AG09309 (cell line): ENCODE results near the gene PKIG.
"Not testable (repeated sequence)": the region's sequence is repeated elsewhere in the genome, so short reads cannot be mapped to it uniquely, and the experiment has no call there.

ENCODE experiments used
- DNase-seq: peaks from one replicate; pipeline ENCODE4 v3.0.0-alpha.2; 2010; ENCODE audit warnings: low read depth
- H3K4me3 ChIP-seq: 2 replicates; pipeline ENCODE4 v1.5.1; 2011; ENCODE audit warnings: mild to moderate bottlenecking, low read depth, low read length, moderate library complexity; ENCODE audit not compliant: control insufficient read depth
- TF ChIP-seq, protein P1 (sequence below): IDR thresholded peaks from 2 replicates; pipeline ENCODE4 v1.5.1; 2011; ENCODE audit warnings: mild to moderate bottlenecking, low read depth, low read length, inconsistent platforms; ENCODE audit not compliant: insufficient read depth, control insufficient read depth; ENCODE audit errors: missing control alignments

The PKIG gene

DNA sequence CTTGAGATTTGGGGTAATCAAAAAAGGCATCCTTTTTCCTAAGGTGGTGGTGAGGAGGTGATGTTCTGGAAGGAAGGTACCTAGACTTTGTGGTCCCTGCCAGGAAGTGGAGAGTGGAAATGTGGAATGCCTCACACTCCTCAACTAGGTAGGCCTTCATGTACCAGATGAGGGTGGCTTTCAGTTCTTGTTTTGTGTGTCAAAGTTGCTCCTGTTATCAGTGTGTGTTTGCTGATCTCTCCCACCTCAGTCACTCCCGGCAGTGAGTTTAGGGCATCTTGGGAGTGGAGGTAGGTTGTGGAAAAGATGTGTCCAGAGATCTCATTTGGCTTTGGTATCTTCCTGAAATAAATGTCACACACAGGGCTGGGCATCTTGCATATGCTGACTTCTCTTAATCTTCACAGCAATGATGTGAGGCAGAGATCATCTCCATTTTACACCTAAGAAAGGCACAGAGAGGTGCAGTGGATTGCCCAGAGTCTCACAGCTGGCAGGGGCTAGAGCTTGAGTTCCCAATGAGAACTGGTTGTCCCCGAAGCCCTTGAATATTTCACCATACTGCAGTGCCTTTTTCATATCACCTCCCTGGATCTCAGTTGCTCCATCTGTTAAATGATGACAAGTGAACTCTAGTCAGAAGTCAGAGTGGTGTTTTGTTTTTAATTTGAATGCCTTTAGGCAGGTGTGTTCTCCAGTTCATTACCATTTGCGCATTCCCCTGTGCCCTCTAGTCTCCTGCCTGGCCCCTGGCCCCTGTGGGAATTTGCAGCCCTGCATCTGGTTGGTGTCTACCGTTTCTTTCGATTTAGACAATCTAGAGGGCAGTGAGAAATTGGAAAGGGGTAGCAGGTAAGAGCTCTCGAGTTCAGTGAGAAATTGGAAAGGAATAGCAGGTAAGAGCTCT is 2.9 kb downstream of the PKIG start:
- H3K4me3 ChIP-seq = no peak overlapping the region
- TF ChIP-seq, protein P1, sequence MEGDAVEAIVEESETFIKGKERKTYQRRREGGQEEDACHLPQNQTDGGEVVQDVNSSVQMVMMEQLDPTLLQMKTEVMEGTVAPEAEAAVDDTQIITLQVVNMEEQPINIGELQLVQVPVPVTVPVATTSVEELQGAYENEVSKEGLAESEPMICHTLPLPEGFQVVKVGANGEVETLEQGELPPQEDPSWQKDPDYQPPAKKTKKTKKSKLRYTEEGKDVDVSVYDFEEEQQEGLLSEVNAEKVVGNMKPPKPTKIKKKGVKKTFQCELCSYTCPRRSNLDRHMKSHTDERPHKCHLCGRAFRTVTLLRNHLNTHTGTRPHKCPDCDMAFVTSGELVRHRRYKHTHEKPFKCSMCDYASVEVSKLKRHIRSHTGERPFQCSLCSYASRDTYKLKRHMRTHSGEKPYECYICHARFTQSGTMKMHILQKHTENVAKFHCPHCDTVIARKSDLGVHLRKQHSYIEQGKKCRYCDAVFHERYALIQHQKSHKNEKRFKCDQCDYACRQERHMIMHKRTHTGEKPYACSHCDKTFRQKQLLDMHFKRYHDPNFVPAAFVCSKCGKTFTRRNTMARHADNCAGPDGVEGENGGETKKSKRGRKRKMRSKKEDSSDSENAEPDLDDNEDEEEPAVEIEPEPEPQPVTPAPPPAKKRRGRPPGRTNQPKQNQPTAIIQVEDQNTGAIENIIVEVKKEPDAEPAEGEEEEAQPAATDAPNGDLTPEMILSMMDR = no peak
- DNase-seq = no peak

DNA sequence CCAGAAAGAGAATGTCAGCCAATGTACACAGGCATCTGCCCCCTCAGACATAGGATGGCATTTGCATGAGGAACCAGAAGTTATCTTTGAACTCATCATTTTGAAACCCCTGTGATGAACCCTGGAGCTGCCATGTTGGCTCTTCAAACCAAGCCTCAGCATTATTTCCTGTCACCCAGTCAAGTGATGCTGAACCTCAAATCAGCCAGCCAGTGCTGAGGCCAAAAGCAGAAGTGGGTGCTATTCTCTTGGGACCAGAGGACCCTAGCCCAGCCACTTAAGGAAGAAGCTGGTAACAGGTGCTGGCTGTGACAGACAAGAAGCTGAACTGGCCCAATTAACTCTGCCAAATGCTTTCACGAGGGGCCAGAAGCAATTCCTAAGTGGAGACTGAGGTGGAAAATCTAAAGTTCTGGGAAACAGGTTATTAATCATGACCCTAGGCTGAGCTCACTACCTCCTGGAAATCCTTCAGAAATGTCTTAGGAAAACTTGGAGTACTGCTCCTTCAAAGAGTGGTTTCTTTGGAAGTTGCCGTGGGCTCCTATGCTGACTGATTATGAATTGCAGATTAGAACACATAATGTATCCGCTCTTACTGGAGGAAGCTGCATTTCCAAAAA is 4.0 kb downstream of the PKIG start:
- TF ChIP-seq, protein P1 = no peak
- no peak for DNase-seq
- no peak overlapping the region for H3K4me3 ChIP-seq

DNA sequence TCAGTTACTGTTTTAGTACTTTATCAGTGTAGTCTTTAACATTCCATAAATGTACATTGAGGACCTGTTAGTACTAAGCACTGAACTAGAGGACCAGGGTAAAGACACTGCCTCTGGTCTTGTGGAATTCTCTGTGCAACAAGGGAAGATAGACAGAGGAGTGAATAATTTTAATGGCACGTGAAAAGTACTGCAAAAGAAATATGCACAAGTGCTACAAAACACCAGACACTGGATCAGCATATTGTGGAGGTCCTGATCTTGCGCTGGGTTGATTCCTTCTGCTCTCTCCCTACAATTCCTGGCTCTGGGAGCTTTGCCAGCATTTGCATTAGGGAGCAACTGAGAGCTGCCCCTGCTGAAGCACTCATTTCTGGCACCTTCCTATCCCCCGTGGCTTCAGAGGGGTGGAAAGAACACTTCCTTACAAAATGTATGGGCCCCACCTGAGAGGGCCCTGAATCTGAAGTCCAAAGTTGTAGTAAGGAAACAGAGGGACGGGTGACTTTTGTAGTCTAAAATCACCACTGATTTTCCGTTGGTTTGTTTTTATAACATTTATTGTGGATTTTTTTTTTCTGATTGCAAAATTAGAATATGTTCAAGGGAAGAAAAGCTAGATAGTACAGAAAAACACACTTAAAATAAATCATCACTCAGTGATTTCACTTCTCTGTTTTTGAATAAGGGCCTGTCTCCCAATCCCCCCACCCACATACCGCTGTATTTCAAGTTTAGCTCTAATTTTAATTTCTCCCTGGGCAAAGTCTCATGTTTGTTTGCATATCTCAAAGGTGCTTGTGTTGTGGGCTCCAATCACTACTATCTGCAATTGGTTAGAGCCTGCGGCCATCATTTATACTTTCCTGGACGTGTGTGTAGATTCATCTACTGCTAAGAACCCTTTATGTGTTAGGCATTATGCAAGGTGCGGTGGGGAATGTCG is 4.9 kb downstream of the PKIG start:
- TF ChIP-seq, protein P1 = no peak
- no peak for DNase-seq
- no peak overlapping the region for H3K4me3 ChIP-seq

DNA sequence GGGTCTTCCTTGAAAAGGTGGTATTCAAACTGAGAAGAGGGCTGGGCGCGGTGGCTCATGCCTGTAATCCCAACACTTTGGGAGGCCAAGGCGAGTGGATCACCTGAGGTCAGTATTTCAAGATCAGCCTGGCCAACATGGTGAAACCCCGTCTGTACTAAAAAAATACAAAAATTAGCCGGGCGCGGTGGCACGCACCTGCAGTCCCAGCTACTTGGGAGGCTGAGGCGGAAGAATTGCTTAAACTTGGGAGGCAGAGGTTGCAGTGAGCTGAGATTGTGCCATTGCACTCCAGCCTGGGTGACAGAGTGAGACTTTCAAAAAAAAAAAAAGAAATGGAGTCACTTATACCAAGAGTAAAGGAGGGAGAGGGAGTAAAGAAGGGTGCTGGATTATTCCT is 5.9 kb downstream of the PKIG start:
- DNase-seq, H3K4me3 ChIP-seq: not testable (repeated sequence)

DNA sequence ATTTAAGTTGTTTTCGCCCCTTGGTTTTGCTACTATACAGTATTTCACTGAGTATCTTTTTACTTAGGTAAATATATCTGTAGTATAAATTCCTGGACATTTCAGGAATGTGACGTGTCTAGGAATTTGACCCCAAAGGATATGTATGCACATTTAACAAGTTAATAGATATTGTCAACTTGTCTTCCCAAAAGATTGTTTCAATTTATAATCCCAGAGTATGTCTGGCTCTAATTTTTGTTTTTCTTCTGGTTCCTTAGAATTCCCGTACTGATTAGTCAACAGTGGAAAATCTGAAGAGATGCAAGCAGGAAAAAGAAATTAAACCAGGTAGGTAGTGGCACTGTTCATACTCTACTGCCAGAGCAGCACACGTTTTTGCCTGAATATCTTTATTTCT is 7.2 kb downstream of the PKIG start:
- no peak for DNase-seq
- TF ChIP-seq, protein P1 = no peak
- H3K4me3 ChIP-seq = no peak overlapping the region

DNA sequence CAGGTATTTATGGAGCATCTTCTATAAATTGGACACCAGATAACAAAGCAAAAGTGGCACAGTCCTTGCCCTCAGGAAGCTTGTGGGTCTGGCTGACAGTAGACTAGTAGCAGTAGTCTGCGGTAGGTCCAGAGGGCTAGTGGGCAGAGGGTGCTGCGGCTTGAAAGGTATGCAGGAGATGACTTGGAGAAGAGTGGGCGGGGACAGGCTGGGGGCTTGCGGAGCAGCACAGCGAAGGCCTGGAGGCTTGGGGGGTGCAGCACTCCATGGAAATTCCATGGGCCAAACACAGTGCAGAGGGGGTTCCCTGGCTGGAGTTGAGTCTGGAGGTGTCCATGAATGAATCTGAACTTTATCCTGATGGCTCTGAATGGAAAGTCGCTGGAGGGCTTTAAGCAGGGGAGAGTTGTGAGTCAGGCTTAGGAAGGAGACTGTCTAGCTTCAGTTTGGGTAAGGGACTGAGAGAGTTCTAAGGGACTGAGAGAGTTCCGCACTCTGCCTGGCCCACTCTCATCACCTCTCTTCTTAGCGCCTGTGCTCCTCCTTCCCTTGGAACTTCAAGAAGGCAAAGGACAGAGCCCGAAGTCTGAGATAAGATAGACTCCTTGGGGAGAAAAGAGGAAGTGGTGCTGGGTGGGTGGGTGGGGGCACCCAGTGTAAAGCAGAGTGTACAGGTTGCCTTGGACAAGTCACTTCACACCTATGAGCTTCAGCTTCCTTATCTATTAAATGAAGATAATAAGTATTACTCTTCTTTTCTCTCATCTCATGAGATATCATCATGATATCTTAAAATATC is 8.8 kb downstream of the PKIG start:
- no peak overlapping the region for H3K4me3 ChIP-seq
- TF ChIP-seq, protein P1 = no peak
- no peak for DNase-seq
